HepG2 (cell line): ENCODE measurements around the gene NCOA1. TPM values are rescaled to one million over a fixed set of nuclear protein-coding genes. Genes with fewer than 3 reads are reported as not detected.

Source experiments
- ATAC-seq: fragments of 200-7000 bp; cut with Tn5 transposase; 3 replicates; pipeline ENCODE4 v1.9.1; 2020; ENCODE audit warnings: mild to moderate bottlenecking, moderate library complexity
- BruUV-seq: library from RNA; stranded (reverse); fragments of 400-500 nt; replicated peaks from 2 replicates; lab custom pipeline; 2021; lab: Mats Ljungman, UMichigan
- CTCF ChIA-PET: fragments of 300-600 bp; formaldehyde crosslinking; extraction: SDS; loops from one replicate; lab custom pipeline; 2021; ENCODE audit warnings: low total read pairs, inconsistent platforms, low intra/inter-chr PET ratio; lab: Yijun Ruan, JAX
- POLR2A ChIA-PET: fragments of 350-600 bp; sonication (Branson Sonifier 250); formaldehyde crosslinking; loops from one replicate; lab custom pipeline; 2020; ENCODE audit warnings: antibody characterized with exemption, inconsistent platforms; lab: Yijun Ruan, JAX
- DNase-seq: peaks from one replicate; pipeline ENCODE4 v3.0.0-alpha.2; 2015; ENCODE audit warnings: low spot score
- FAIRE-seq: peaks from 3 replicates; lab custom pipeline; 2011; peaks lifted over from hg19 to GRCh38; lab: Jason Lieb, UNC
- H2AFZ ChIP-seq: one replicate; pipeline ENCODE4 v1.6.1; 2011; ENCODE audit warnings: low read length, inconsistent platforms
- H3K27ac ChIP-seq: fragments of 300-600 bp; 3 replicates; pipeline ENCODE4 v1.8.0; 2011; ENCODE audit warnings: mixed run types, mild to moderate bottlenecking, mixed read lengths, low read length, inconsistent platforms; ENCODE audit not compliant: insufficient read depth; ENCODE audit errors: extremely low read length
- H3K27me3 ChIP-seq, 2 experiments: fragments of 200-600 bp in 1 of 2; 2 replicates in 1 of 2; 3 replicates in 1 of 2; pipeline versions ENCODE4 v1.6.0 to v1.8.0; 2011; ENCODE audit warnings: low read length in 2 of 2, mild to moderate bottlenecking in 2 of 2, moderate library complexity in 2 of 2, inconsistent platforms in 1 of 2; ENCODE audit not compliant: insufficient read depth in 2 of 2, control insufficient read depth in 1 of 2
- H3K36me3 ChIP-seq, 2 experiments: fragments of 200-600 bp in 1 of 2; replicated peaks in 1 of 2; 2 replicates in 1 of 2; 3 replicates in 1 of 2; pipeline versions ENCODE4 v1.5.1 to v1.8.0; 2011; ENCODE audit warnings: low read length in 2 of 2, inconsistent platforms in 1 of 2; ENCODE audit not compliant: insufficient read depth in 2 of 2, control insufficient read depth in 1 of 2
- H3K4me1 ChIP-seq: 2 replicates; pipeline ENCODE4 v1.5.1; 2012; ENCODE audit warnings: low read length, inconsistent platforms; ENCODE audit not compliant: insufficient read depth
- H3K4me2 ChIP-seq: 2 replicates; pipeline ENCODE4 v1.6.0; 2011; ENCODE audit warnings: low read depth, low read length, inconsistent platforms
- H3K4me3 ChIP-seq, 3 experiments: fragments of 200-600 bp in 1 of 3; sonication (generic), shearing (Covaris generic) in 1 of 3; replicated peaks in 1 of 3; 2 replicates each; pipeline ENCODE4 v1.5.1; 2011 to 2016; ENCODE audit warnings: low read length in 3 of 3, inconsistent platforms in 2 of 3, low read depth in 2 of 3, mild to moderate bottlenecking in 2 of 3, control low read depth in 1 of 3, mixed read lengths in 1 of 3; ENCODE audit not compliant: insufficient read depth in 1 of 3
- H3K79me2 ChIP-seq: one replicate; pipeline ENCODE4 v1.6.1; 2011; ENCODE audit warnings: low read length, inconsistent platforms; ENCODE audit not compliant: insufficient read depth
- H3K9ac ChIP-seq: 2 replicates; pipeline ENCODE4 v1.6.0; 2011; ENCODE audit warnings: mild to moderate bottlenecking, low read depth, low read length, inconsistent platforms; ENCODE audit not compliant: insufficient read depth
- H3K9me3 ChIP-seq: 2 replicates; pipeline ENCODE4 v1.5.1; 2012; ENCODE audit warnings: mild to moderate bottlenecking, low read length
- H4K20me1 ChIP-seq: 2 replicates; pipeline ENCODE4 v1.6.0; 2011; ENCODE audit warnings: inconsistent platforms, mild to moderate bottlenecking, low read length, moderate library complexity; ENCODE audit not compliant: insufficient read depth
- MAF1 ChIP-seq: sonication (generic); formaldehyde crosslinking; IDR thresholded peaks from 2 replicates; pipeline ENCODE4 v1.5.0; 2020; ENCODE audit warnings: missing genetic modification reagents, borderline replicate concordance
- POGZ ChIP-seq: sonication (generic); formaldehyde crosslinking; IDR thresholded peaks from 2 replicates; pipeline ENCODE4 v1.4.0; 2020; ENCODE audit warnings: mild to moderate bottlenecking, missing genetic modification reagents
- TARDBP ChIP-seq: sonication (generic); formaldehyde crosslinking; IDR thresholded peaks from 2 replicates; pipeline ENCODE4 v1.8.0; 2022; ENCODE audit warnings: mild to moderate bottlenecking, missing genetic modification reagents
- U2AF2 ChIP-seq: fragments of 200-400 bp; formaldehyde crosslinking; IDR thresholded peaks from 2 replicates; pipeline ENCODE4 v1.6.1; 2017; ENCODE audit warnings: low read depth, mild to moderate bottlenecking, low read length
- ZMYM2 ChIP-seq: sonication (generic); formaldehyde crosslinking; IDR thresholded peaks from 2 replicates; pipeline ENCODE4 v1.8.0; 2022; ENCODE audit warnings: mild to moderate bottlenecking, missing genetic modification reagents
- ZNF335 ChIP-seq: sonication (generic); formaldehyde crosslinking; IDR thresholded peaks from 2 replicates; pipeline ENCODE4 v1.4.0; 2020; ENCODE audit warnings: missing genetic modification reagents
- WGBS: methylation state at CpG from one replicate; pipeline ENCODE4 v1.1.6; 2017; ENCODE audit warnings: low lambda C conversion rate; 5-methylcytosine and 5-hydroxymethylcytosine counted together
- in situ Hi-C: cut with HindIII; loops from 2 replicates; pipeline ENCODE4 v1.10.0; 2017; ENCODE audit warnings: low pct_unique_long_range_greater_than_20kb; ENCODE audit not compliant: extremely low pct_ligation_motif_present
- intact Hi-C: fragments of 100-400 bp; cut with micrococcal nuclease; formaldehyde crosslinking; loops from one replicate; pipeline ENCODE4 v1.10.0; 2022; ENCODE audit not compliant: unreplicated experiment
- polyA plus RNA-seq, 8 experiments: library from polyadenylated mRNA; depleted of rRNA in 3 of 8; stranded (reverse) in 7 of 8; unstranded in 1 of 8; fragments of >200 nt; fragmentation: Illumina TruSeq in 4 of 8; extraction: Trizol in 4 of 8; gene quantifications; 2 replicates each; pipeline versions ENCODE4 v1.2.1 to v1.2.3, GENCODE V29; 2011 to 2016; ENCODE audit warnings: low read depth in 4 of 8, missing spikeins in 1 of 8, mixed read lengths in 1 of 8; ENCODE audit not compliant: insufficient read depth in 1 of 8
- total RNA-seq, 5 experiments: library from RNA; depleted of rRNA; stranded (reverse); fragments of >200 nt; fragmentation: Illumina TruSeq; extraction: Trizol; gene quantifications; 2 replicates each; pipeline ENCODE4 v1.2.3, GENCODE V29; 2016; ENCODE audit warnings: low read depth in 1 of 5

NCOA1 gene
- total and polyA plus RNA-seq, 2 of the 13 experiments (the other 11 are each of a cell fraction or from before 2014, with no cell fraction given), result 10.0 to 10.4 TPM

DNA sequence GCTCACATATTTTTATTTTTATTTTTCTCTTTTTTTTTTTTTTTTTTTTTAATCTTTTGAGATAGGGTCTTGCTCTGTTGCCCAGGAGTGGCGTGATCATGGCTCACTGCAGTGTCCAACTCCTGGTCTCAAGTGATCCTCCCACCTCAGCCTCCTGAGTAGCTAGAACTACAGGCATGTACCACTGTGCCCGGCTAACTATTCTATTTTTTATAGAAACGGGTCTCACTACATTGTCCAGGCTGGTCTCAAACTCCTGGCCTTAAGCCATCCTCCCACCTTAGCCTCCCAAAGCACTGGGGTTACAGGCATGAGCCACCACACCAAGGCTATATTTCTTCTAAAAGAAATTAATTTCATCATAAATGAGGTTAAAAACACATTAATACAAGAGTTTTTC lies 256.2 kb downstream of the NCOA1 start:
- Histone ChIP-seq H2AFZ (no peak overlapping the region), H3K9me3 (no peaks in the 10 kb centered on the region), H3K4me1 (no peaks in the 10 kb centered on the region), H4K20me1 (no peaks in the 10 kb centered on the region), H3K4me2 (no peak overlapping the region), H3K79me2 (no peaks in the 10 kb centered on the region), H3K27me3 (no peaks in the 10 kb centered on the region), H3K36me3 (peaks cover 0 to 10% of the 10 kb centered on the region in 2 experiments; a peak in 2 of 5 replicates), H3K9ac (no peak overlapping the region), H3K27ac (no peak overlapping the region), H3K4me3 (no peak overlapping the region)
- intact Hi-C loops, result no loop called here
- no TSS peak for BruUV-seq
- 92% methylated on average over 3 of the region's 3 CpGs for WGBS
- in situ Hi-C loops, result no loop called here
- TF ChIP-seq U2AF2, result no peak
- TF ChIP-seq MAF1 (CRISPR knock-in tag), result no peak
- no peak for FAIRE-seq
- CTCF ChIA-PET, result no interaction called here
- DNase-seq, result no peak
- ATAC-seq, result no peak
- POLR2A ChIA-PET, result no interaction called here

DNA sequence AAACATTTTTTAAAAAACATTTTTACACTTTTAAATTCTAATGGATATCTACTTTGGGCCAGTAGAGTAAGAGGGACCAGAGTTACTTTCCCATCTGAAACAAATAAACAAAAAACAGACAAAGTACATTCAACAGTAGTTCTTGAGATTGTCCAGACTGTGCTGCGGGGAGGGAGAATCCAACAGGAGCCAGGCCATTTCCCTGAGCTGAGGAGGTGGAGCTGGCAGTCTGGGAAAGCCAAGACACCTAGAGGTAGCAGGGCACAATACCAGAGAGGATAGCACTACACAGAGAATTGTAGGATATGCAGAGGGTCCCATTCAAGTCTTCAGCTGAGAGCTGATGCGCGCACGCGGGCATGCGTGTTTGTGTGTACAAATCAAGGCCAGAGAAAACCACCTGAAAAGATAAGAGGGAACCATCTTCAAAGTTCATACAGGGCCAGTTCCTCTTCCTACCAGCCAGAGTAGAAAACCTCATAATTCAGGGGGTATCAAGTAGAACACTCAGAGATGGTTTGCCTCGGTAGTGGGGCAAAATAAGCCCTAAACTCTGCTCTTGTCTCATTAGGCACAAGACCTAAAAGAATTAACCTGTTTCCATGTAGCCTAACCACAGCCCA lies 258.1 kb downstream of the NCOA1 start:
- ChIA-PET POLR2A (no interaction called here), CTCF (no interaction called here)
- ATAC-seq (no peak; the same call in 2 of the 3 replicates), DNase-seq (no peak), FAIRE-seq (no peak)
- H3K9ac ChIP-seq, result no peak overlapping the region
- no peaks in the 10 kb centered on the region for H4K20me1 ChIP-seq
- H3K36me3 ChIP-seq, result peaks cover 0 to 4% of the 10 kb centered on the region in 2 experiments; a peak in 2 of 5 replicates
- 87% methylated on average over 7 of the region's 7 CpGs for WGBS
- BruUV-seq, result no TSS peak
- H3K27ac ChIP-seq, result no peak overlapping the region
- intact Hi-C loops (no loop called here), in situ Hi-C loops (no loop called here)
- no peaks in the 10 kb centered on the region for H3K9me3 ChIP-seq
- H3K4me2 ChIP-seq, result no peak overlapping the region
- H3K4me3 ChIP-seq, result no peak overlapping the region
- H2AFZ ChIP-seq, result no peak overlapping the region
- TF ChIP-seq ZNF335 (CRISPR knock-in tag) (no peak), ZMYM2 (CRISPR knock-in tag) (no peak), POGZ (CRISPR knock-in tag) (no peak), TARDBP (no peak)
- H3K79me2 ChIP-seq, result no peaks in the 10 kb centered on the region
- H3K27me3 ChIP-seq, result no peaks in the 10 kb centered on the region
- H3K4me1 ChIP-seq, result peaks cover 3% of the 10 kb centered on the region
